KMS-11 (cell line): Measurements from ENCODE around the gene AATF.

Experiments used
- H2AFZ ChIP-seq: fragments of 200-600 bp; sonication (generic); 2 replicates; pipeline ENCODE4 v1.6.1; 2016; ENCODE audit warnings: antibody characterized with exemption, mixed run types, low read depth
- H3K27ac ChIP-seq: fragments of 200-600 bp; sonication (generic); 2 replicates; pipeline ENCODE4 v1.6.1; 2016; ENCODE audit warnings: mild to moderate bottlenecking, mixed run types
- H3K27me3 ChIP-seq: fragments of 200-600 bp; sonication (generic); 2 replicates; pipeline ENCODE4 v1.6.1; 2017; ENCODE audit warnings: mild to moderate bottlenecking, low read depth, mixed run types, moderate library complexity; ENCODE audit not compliant: insufficient read depth
- H3K36me3 ChIP-seq: fragments of 200-600 bp; sonication (generic); 2 replicates; pipeline ENCODE4 v1.6.1; 2017; ENCODE audit warnings: mild to moderate bottlenecking, mixed run types; ENCODE audit not compliant: insufficient read depth
- H3K4me1 ChIP-seq: fragments of 200-600 bp; sonication (generic); 2 replicates; pipeline ENCODE4 v1.6.1; 2016; ENCODE audit warnings: mild to moderate bottlenecking, low read depth, mixed run types; ENCODE audit not compliant: poor library complexity, severe bottlenecking
- H3K4me2 ChIP-seq: fragments of 200-600 bp; sonication (generic); 2 replicates; pipeline ENCODE4 v1.7.0; 2016; ENCODE audit warnings: mild to moderate bottlenecking, mixed run types
- H3K4me3 ChIP-seq: fragments of 200-600 bp; sonication (generic); IDR thresholded peaks from 2 replicates; pipeline ENCODE4 v1.6.1; 2017; ENCODE audit warnings: low read depth, low read length, mixed read lengths; ENCODE audit not compliant: insufficient read depth
- H3K79me2 ChIP-seq: fragments of 200-600 bp; sonication (generic); 2 replicates; pipeline ENCODE4 v1.6.1; 2016; ENCODE audit warnings: low read depth, mixed run types; ENCODE audit not compliant: insufficient read depth
- H3K9ac ChIP-seq: fragments of 200-600 bp; sonication (generic); 2 replicates; pipeline ENCODE4 v1.6.1; 2016; ENCODE audit warnings: mild to moderate bottlenecking, mixed run types
- H4K20me1 ChIP-seq: fragments of 200-600 bp; sonication (generic); 2 replicates; pipeline ENCODE4 v1.6.1; 2016; ENCODE audit warnings: mild to moderate bottlenecking, mixed run types; ENCODE audit not compliant: insufficient read depth
- CTCF ChIP-seq: fragments of 200-600 bp; sonication (generic); conservative IDR thresholded peaks from 2 replicates; pipeline ENCODE4 v1.6.1; 2017; ENCODE audit warnings: low read depth, mild to moderate bottlenecking, antibody characterized with exemption, low read length, moderate library complexity, mixed read lengths

Gene AATF

GRCh38 chr17:37079735-37080134 is 131.0 kb downstream of the AATF start:
- no peaks in the 10 kb centered on the region for H3K27me3 ChIP-seq
- no peak overlapping the region for H2AFZ ChIP-seq
- no peaks in the 10 kb centered on the region for H3K4me1 ChIP-seq
- no peaks in the 10 kb centered on the region for H4K20me1 ChIP-seq
- H3K4me3 ChIP-seq = no peak overlapping the region
- no peak overlapping the region for H3K9ac ChIP-seq
- H3K27ac ChIP-seq = no peak overlapping the region
- no peak for TF ChIP-seq CTCF
- no peaks in the 10 kb centered on the region for H3K79me2 ChIP-seq
- H3K4me2 ChIP-seq = no peak overlapping the region
- H3K36me3 ChIP-seq = no peaks in the 10 kb centered on the region

DNA sequence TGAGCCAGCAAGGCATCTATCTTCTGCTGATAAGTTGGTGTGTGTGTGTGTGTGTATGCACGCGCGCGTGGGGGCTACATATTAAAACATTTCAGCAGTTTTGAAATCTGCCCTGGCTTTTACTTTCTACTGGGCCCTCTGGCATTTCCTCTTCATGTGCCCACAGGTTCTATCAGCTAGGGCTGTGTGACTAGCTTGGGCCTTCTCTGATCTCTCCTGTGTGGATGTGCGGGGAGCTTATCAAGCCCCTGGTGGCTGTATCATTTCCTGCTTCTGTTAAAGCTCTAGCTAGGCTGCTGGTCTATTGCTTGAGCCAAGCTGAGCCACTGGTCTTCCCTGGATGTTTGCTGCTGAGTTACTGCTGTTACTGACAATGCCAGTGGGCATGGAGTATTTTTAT is 132.5 kb downstream of the AATF start:
- Histone ChIP-seq H3K4me3 (no peak overlapping the region), H3K9ac (no peak overlapping the region), H3K36me3 (no peaks in the 10 kb centered on the region; the same call in 1 of the 2 replicates), H3K4me1 (no peaks in the 10 kb centered on the region), H3K4me2 (no peak overlapping the region), H3K27ac (no peak overlapping the region), H2AFZ (no peak overlapping the region), H3K79me2 (no peaks in the 10 kb centered on the region), H3K27me3 (no peaks in the 10 kb centered on the region), H4K20me1 (no peaks in the 10 kb centered on the region)
- TF ChIP-seq CTCF = no peak

- H3K79me2 ChIP-seq = no peaks in the 10 kb centered on the region
- H3K27ac ChIP-seq = no peak overlapping the region
- H2AFZ ChIP-seq = no peak overlapping the region
- H3K4me3 ChIP-seq = no peak overlapping the region
- H3K36me3 ChIP-seq = no peaks in the 10 kb centered on the region; the same call in 1 of the 2 replicates
- H3K4me1 ChIP-seq = no peaks in the 10 kb centered on the region
- no peak for TF ChIP-seq CTCF
- H3K27me3 ChIP-seq = no peaks in the 10 kb centered on the region
- no peak overlapping the region for H3K4me2 ChIP-seq
- no peak overlapping the region for H3K9ac ChIP-seq
- H4K20me1 ChIP-seq = no peaks in the 10 kb centered on the region
Observed at GRCh38 chr17:37082311-37082860, 133.6 kb downstream of the AATF start.

DNA sequence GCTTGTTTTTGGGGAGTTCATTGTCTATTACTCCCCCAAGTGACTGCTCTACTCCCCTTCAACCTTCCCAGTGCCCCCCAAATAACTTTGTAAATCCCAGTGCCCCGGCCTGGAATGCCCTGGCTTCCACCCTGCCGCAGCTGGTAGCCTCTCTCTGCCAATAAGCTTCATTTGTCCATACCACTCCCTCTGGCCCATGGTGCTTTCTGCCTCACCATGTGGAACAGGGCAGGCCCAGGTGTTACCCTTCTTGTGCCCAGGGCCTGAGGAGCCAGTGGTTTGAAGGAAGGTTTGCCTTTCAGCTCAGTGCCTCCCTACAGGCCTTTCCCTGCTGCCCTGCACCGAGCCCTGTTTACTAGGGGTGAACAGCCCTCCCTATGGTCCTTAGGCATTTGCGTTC is 134.2 kb downstream of the AATF start:
- no peak for TF ChIP-seq CTCF
- Histone ChIP-seq H2AFZ (no peak overlapping the region), H3K4me2 (no peak overlapping the region), H3K36me3 (no peaks in the 10 kb centered on the region; the same call in 1 of the 2 replicates), H3K27me3 (no peaks in the 10 kb centered on the region), H4K20me1 (no peaks in the 10 kb centered on the region), H3K4me1 (no peaks in the 10 kb centered on the region), H3K27ac (no peak overlapping the region), H3K79me2 (no peaks in the 10 kb centered on the region), H3K9ac (no peak overlapping the region), H3K4me3 (no peak overlapping the region)
